HG02938 (cell line): Measurements from ENCODE around the gene MTRF1.
"Not testable (repeated sequence)": the region's sequence is repeated elsewhere in the genome, so short reads cannot be mapped to it uniquely, and the experiment has no call there.

Experiments used
- ATAC-seq: cut with Tn5 transposase; IDR thresholded peaks from one replicate; pipeline ENCODE4 v1.9.1; 2021; ENCODE audit warnings: mild to moderate bottlenecking, moderate library complexity; ENCODE audit not compliant: unreplicated experiment

The MTRF1 gene

GRCh38 chr13:41284512-41285288 is 21.3 kb upstream of the MTRF1 start:
- ATAC-seq: no peak

- no peak for ATAC-seq
These were observed 18.8 kb upstream of the MTRF1 start for GRCh38 chr13:41282129-41282571.

GRCh38 chr13:41279156-41279555 is 15.8 kb upstream of the MTRF1 start:
- not testable (repeated sequence) for ATAC-seq

- ATAC-seq: no peak
These were observed 13.4 kb upstream of the MTRF1 start for GRCh38 chr13:41276824-41277223.

GRCh38 chr13:41274881-41275280 is 11.5 kb upstream of the MTRF1 start:
- no peak for ATAC-seq

GRCh38 chr13:41273831-41274441 is 10.6 kb upstream of the MTRF1 start:
- ATAC-seq: no peak

- no peak for ATAC-seq
These were observed 8.3 kb upstream of the MTRF1 start for GRCh38 chr13:41271456-41272285.

GRCh38 chr13:41268764-41269163 is 5.4 kb upstream of the MTRF1 start:
- ATAC-seq: no peak

- ATAC-seq: no peak
These were observed 3.7 kb upstream of the MTRF1 start for GRCh38 chr13:41267106-41267505.

- ATAC-seq: no peak
These were observed 3.4 kb downstream of the MTRF1 start for GRCh38 chr13:41259875-41260501.

- no peak for ATAC-seq
These were observed 5.8 kb downstream of the MTRF1 start for GRCh38 chr13:41257535-41257934.

GRCh38 chr13:41254902-41255301 is 8.5 kb downstream of the MTRF1 start:
- no peak for ATAC-seq

- no peak for ATAC-seq
These were observed 12.4 kb downstream of the MTRF1 start for GRCh38 chr13:41250993-41251392.

- ATAC-seq: no peak
These were observed 16.3 kb downstream of the MTRF1 start for GRCh38 chr13:41246969-41247680.

- ATAC-seq: no peak
These were observed 18.8 kb downstream of the MTRF1 start for GRCh38 chr13:41244556-41244955.

- no peak for ATAC-seq
These were observed 21.8 kb downstream of the MTRF1 start for GRCh38 chr13:41241626-41242025.

- ATAC-seq: no peak
These were observed 27.0 kb downstream of the MTRF1 start for GRCh38 chr13:41236369-41236768.

- no peak for ATAC-seq
These were observed 30.5 kb downstream of the MTRF1 start for GRCh38 chr13:41232578-41233480.

- ATAC-seq: no peak
These were observed 31.6 kb downstream of the MTRF1 start for GRCh38 chr13:41231786-41232185.
